Forelimb muscle (tissue), 1 donor: ENCODE data around the gene TM2D1. TPM values are rescaled to one million over a fixed set of nuclear protein-coding genes. Genes with fewer than 3 reads are reported as not detected.

Source experiments
- DNase-seq: peaks from one replicate; pipeline ENCODE4 v3.0.0-alpha.2; 2013; ENCODE audit warnings: low read depth
- polyA plus RNA-seq: library from polyadenylated mRNA; unstranded; fragments of 120-200 nt; gene quantifications from one replicate; pipeline ENCODE4 v1.2.1, GENCODE V29; 2013; ENCODE audit not compliant: insufficient read length

TM2D1 gene
- polyA plus RNA-seq, 1 donor, result 50.6 TPM

DNA sequence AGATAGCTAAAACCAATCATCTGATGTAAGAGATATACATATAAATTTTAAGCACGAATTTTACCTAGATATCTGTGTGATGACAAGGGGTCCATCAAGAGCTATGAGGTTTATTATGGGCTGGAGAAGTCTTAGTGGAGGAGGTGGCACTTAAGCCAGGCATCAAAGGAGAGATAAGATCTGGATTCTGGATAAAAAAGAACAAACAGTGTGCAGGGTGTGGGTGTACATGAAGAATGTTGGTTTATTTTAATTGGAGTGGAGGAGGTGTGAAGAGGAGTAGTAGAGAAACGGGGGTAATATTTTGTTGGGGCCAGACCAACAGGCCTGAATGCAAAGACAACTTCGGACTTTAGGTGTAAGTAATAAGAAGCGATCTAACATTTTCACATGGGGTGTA is 80.6 kb downstream of the TM2D1 start:
- DNase-seq, result no peak

DNA sequence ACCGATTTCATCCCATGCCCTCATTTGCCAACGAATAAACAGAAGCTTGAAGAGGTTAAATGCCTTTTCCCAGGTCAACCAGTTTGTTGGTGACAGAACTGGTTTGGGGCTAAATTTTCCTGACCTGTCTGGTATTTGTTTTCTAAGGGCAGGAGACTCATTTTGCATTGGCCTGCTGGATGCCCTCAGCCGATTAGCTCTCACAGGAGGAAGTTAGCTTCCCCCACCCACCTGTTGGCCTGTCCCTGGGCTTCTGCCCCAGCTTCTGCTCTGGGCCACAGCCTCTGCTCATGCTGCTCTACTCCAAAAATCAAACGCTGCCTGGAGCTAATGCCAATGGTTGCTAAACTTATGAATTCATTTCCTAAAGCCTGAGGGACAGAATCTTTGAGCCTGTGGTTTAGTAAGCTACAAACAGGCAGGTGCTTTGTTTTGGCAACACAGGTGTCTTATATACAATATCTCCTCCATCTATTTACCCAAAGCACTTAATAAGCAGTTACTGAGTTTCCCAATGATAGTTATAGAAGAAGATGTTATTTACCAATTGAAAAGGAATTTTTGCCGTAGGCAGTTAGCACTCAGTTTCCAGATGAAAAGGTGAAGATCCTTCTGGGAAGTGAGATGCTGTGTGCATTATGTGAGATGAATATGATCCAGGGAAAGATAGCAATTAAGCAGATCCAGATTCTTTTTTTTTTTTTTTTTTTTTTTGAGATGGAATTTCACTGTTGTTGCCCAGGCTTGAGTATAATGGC is 82.3 kb downstream of the TM2D1 start:
- no peak for DNase-seq

DNA sequence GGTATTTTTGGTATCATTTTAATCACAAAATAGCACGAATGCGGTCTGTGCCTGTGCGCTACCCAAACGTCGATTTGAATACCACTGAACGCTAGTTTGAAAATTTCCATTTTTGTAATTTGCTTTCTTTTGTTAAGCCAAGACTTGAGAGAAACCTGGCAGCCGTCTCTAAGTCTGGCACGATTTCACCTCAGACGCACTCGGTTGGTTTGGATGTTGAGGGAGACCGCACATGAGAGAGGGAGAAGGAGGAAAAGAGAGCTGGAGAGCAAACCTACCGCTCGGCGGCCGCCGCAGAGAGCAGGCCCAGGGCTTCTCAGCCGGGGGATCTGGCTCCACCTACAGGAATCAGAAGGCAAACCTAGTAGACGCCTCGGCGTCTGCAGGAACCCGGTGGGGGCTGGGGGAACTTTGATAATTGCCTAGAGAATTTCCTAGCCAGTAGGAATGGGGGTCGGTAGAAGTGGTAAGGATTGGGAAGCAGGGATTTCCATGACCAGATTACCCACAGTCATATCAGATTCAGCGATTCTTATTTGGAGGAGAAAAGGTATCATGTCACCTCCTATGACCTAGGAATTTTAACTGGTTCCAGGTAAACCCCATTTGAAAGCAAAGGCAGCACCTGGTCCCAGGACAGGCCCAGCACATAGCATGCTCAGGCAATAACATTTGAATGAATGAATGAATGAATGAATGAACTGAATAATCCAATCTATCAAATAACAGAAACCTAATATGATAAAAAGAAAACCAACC is 83.2 kb downstream of the TM2D1 start:
- DNase-seq, result peak; percentile 48

DNA sequence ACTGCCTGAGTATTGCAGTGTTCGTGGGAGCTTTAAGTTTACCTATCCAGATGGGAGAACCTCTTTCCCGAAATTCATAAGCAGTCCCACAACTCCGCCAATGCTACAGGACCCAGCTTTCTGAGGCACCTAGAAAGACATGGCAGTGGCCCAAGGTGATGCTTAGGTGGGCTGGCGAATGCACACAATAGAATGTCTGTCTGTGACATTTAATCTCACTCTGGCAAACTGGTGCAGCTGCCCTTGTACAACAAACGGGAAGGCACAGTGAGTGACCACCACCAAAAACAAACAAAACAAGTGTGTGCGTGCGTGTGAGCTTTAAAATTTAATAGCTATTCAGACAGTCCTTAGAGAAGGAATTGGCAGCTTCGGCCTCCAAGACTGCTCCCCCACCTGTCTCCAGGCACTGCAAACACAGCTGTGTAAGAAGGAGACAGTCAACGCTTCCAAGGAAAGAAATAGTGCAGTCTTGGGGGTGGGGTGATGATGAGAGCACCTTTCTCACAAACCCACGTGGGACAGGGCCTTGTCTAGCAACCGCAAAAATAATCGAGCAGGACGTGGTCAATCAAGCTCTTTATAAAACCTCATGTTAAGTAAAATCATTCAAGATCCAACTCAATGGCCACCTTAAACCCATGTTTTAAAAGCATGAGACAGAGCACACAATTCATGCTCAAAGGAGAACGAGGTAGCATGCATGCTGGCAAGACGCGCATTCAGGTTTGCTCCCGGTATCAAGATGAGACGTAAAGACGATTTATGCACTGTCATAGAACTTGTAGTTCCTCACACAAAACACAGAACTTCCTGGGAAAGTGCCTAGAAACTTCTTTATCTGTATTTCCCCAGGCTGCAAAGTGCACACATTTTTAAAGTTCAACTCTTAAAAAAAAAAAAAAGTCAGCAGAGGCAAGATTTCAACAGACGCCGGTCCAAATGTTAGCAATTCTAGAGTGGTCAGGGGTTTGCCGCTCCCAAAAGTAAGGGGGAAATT is 84.1 kb downstream of the TM2D1 start:
- peak; percentile 70 for DNase-seq

DNA sequence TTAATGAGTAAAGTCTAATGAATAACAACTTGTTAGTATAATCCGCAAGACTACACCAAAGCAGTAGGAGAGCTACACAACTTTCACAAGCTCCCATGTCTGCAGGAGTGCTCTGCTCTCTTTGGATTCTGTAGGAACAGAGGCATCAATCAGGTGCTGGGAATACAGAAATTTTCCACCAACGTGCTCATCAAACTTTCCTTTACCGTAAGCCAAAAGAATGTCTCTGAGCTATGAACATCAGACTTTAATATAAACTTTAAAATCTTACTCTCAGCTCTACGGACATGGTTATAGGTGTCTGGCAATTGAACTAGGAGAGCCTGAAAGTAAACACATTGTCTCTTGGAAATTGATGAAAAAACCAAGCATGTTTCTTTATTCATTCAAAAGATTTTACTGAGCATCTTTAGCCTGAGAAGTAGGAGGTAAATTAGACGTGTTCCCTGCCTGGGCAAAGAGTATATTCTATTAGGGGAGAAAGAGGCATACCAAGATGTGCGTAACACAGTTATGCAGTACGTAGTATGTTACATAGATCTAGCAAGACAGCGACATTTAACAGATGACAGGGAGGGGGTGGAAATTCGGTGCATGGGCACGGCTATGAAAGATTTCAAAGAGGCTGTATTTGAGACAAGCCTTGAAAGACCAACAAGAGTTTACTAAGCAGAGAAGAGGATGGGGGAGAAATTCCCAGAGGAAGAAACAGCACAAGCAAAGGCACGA is 85.2 kb downstream of the TM2D1 start:
- DNase-seq, result no peak

DNA sequence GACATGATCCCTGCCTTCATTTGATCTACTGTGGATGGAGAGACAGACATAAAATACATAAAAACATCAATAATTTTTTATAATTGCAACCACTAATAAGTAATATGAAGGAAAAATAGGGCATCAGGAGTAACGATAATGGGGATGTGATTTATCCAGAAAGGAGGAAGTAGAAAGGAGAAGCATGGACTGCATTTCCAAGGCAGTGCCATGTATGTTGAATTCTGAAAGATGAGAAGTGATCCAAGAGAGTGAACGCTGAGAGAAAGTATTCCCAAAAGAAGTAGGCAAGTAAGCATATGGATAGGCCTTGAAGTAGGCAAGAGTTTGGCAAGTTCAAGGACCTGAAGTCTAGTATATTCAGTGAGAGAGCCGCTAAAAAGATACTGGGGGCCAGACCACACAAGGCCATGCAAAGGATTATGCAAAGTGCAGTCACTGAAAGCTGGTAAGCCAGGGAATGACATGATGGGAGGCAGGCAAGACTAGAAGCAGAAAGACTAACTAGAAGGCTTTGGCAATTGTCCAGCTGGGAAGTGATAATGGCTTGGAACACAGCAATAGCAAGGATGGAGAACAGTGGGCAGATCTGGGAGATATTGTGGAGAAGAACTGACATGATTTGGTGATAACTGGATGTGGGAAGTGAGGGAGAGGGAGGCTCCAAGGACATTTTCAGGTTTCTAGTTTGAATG is 85.9 kb downstream of the TM2D1 start:
- no peak for DNase-seq

DNA sequence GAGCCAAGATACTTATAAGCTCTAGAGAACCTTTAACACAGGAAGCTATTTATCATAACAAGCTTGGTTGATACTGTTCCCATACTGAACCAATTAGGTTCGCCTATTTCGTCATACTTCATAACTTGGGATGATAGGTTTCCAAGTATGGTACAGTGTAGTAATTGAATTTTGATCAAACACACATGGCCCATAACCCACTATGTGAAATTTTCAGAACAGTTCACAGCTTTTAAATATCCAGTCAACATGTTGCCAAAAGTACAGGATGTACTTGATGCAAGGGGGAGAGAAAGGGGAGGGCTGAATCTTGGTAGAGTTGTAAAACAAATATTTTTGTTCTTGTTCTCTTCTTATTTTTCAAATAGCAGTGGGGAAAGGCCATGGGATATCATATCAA is 86.6 kb downstream of the TM2D1 start:
- DNase-seq, result peak; percentile 92

DNA sequence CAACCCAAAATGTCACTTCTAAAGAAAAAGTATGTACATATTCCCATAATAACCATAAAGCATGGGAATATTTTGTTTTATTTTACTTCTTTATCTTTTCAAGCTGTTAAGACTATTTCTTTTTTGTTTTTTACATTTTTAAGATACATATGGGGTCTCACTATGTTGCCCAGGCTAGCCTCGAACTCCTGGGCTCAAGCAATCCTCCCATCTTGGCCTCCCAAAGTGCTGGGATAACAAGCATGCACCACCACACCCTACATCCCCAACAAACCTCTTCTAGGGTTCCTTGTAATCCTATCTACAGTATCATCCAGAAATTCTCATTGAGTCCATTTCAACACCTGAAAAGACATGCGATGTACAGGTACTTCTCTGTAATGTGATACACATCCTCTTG is 87.5 kb downstream of the TM2D1 start:
- DNase-seq, result no peak

DNA sequence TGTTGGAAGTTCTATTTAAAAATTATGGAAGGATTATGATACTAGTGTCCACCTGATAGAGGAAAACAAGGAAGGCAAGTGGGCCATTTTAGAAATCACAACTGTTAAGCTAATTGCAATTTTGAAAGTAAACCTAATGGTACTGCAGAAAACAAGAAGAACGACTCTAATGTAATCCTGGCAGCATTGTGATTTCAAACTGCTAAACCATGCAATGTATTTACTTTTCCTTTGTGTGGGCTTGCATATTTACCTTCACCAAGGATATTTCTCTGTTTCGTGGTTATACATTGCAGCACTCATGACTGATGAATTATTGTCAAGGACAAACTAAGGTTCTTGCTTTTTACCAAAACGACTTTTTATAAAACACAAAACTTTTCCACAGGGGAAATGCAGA is 88.1 kb downstream of the TM2D1 start:
- no peak for DNase-seq

DNA sequence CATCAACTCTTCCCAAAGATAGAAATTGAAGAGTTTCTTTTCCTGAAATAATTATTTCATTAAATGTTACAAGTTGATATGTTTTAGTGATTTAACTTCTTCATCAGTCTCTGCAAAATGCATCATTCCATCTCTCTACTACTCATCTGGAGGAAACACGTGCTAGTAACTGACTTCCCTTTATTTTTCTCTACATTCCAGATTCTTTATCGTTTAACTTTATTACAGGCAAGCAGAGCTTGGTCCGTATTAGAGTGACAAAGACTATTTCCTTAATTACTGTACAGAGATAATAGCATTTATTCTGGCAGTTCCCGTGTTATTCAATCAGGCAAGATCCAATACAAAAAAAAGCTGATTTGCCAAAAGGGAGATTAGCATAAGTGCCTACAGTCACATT is 88.6 kb downstream of the TM2D1 start:
- no peak for DNase-seq

DNA sequence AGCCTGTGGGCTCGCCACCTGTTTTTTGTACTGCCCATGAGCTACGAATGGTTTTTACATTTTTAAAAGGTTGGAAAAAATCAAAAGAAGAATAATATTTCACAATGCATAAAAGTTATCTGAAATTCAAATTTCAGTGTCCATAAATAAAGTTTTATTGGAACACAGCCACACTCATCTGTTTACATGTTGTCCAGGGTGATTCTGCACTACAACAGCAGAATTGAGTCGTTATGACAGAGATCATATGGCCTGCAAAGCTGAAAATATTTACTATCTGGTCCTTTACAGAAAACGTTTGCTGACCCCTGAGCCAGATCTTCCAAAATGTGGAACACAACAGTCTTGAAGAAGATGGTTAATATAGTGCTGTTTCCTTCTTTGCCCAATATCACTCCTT is 89.4 kb downstream of the TM2D1 start:
- DNase-seq, result no peak

DNA sequence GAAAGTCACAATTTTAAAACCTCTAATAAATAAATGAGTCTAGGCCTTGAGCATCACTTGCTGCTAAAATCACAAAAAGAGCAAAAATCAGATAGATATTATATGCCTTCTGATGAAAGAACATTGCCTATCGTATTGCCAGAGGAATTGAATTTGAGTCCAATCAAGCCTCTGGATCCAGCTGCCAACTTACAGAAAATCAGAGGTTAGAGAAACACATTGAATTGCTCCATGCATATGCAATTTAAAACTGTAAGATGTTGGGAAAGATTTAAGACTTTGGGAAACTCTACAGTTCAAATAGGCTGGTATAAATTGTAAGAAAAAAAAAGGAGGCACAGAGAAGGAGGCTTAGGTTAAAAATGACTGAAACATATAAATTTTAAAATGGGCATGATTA is 93.5 kb downstream of the TM2D1 start:
- DNase-seq, result no peak

Other genes starting within 250 kb of the TM2D1 start
- gene PATJ, start 17.3 kb upstream of the TM2D1 start, polyA plus RNA-seq, result 3.5 TPM